GM12892 (cell line): ENCODE results near the gene ATP10A.

Experiments used
- DNase-seq: peaks from one replicate; pipeline ENCODE4 v3.0.0; 2011; ENCODE audit not compliant: insufficient read length
- FAIRE-seq: peaks from 2 replicates; lab custom pipeline; 2011; peaks lifted over from hg19 to GRCh38; lab: Jason Lieb, UNC
- POLR2A ChIP-seq: IDR thresholded peaks from 2 replicates; pipeline ENCODE4 v1.6.1; 2011; ENCODE audit warnings: low read depth, low read length, control low read depth
- POLR2AphosphoS5 ChIP-seq: IDR thresholded peaks from 2 replicates; pipeline ENCODE4 v1.6.1; 2011; ENCODE audit warnings: low read depth, low read length, control low read depth
- TAF1 ChIP-seq: IDR thresholded peaks from 2 replicates; pipeline ENCODE4 v1.6.1; 2011; ENCODE audit warnings: low read depth, mild to moderate bottlenecking, control low read depth, low read length, borderline replicate concordance

Gene ATP10A

DNA sequence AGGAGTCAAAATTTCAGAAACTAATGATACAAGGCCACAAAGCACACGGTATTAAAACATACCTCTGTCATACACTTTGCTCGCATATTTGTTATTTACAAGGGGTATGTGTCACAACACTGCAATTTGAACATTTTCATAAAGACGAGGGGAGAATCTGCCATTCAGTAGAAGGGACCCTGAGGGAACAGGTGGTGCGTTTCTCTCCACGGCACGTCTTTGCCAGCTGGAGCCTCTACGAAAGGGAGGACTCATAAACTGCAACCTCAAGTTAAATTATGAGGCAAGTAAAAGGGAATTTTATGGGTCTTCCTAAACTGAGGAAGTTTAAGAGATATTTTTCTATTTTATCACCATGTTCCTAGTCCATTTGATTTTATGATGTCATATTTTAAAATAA, 19.1 kb downstream of the ATP10A start:
- FAIRE-seq = no peak
- no peak for DNase-seq
- TF ChIP-seq POLR2A (no peak), TAF1 (no peak), POLR2AphosphoS5 (no peak)

DNA sequence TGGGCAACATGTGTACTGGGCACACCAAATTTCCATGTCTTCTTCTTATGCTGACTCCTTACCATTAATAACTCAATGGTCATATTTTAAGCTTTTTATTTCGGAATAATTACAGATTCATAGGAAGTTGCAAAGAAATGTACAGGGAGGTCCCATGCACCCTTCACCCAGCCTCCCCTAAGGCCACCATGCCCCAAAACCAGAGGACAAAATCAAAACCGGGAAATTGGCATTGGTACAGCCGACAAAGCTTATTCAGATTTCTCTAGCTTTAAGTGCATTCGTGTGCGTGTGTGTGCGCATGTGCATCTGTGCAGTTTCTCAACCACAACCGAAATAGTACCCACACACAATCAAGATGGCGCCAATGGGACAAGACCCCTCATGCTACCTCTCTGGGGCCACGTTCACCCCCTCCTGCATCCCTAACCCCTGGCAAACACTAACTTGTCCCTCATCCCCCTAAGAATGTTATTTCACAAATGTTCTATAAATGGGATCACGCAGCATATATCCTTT, 23.4 kb downstream of the ATP10A start:
- FAIRE-seq (no peak), DNase-seq (no peak)
- TF ChIP-seq POLR2A (no peak), TAF1 (no peak), POLR2AphosphoS5 (no peak)

DNA sequence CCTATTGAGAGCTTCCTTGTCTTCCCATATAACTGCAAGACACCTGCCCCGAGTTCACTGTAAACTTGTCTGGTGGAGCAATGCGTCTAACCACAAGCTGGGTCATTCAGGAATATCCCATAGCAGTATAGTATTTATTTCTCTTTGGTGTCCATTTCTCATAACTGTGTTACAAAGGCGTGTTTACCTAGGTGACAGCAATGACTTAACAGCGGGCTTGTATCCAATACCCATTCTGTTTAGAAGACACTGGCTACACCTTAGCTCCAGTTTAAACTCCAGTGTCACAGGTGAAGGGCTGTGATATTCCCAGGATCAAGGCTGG, 24.3 kb downstream of the ATP10A start:
- FAIRE-seq = no peak
- DNase-seq = no peak
- TF ChIP-seq POLR2A (no peak), POLR2AphosphoS5 (no peak), TAF1 (no peak)

DNA sequence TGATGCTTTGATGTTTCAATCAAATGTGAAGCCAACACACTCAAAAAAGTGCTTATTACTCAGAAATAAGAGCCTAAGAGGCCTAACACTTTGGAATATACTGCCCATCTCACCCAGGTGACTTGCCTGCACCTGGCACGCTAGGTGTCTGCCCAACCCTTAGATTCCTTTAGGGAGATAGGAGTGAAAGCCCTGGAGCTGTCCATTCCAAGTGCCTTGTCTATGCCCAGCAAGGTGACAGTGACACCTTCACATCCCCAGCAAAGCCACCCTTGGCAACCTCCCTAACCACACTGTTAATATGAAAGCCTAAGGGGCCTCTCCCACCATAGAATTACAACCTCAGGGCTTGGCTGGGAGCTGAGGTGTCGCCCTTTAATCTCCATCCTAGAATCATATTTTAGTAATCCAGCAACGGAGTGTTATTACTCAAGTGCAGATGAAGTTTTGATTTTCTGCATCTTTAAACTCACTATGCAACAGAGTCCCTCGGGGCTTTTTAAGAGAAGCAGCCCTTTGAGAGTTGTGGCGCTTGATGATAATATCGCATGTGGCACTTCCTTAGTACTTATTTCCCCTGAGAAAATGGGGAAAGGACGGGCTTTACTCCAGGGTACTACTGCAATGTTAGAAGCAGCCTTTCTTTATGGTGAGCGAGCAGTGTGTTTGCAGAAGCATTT, 24.8 kb downstream of the ATP10A start:
- TF ChIP-seq TAF1 = no peak
- no peak for TF ChIP-seq POLR2AphosphoS5
- no peak for TF ChIP-seq POLR2A
- DNase-seq (no peak), FAIRE-seq (no peak)

DNA sequence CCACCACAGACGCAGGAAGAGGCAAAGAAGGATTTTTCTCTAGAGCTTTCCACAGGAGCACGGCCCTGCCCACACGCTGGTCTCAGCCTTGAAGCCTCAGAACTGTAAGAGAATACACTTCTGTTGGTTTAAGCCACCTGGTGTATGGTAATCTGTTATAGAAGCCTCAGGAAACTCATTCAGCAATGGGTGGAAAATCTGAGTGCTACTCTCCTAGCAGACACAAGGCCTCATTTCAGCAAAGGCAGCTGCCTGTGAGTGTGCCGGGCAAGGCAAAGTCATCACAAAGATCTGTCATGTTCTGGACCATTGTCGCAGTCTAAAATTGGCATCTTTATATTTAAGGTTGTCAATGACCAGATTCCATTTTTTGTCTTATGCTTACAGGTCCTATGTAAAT, 31.0 kb downstream of the ATP10A start:
- DNase-seq = no peak
- FAIRE-seq = no peak
- TF ChIP-seq TAF1 = no peak
- no peak for TF ChIP-seq POLR2A
- TF ChIP-seq POLR2AphosphoS5 = no peak

DNA sequence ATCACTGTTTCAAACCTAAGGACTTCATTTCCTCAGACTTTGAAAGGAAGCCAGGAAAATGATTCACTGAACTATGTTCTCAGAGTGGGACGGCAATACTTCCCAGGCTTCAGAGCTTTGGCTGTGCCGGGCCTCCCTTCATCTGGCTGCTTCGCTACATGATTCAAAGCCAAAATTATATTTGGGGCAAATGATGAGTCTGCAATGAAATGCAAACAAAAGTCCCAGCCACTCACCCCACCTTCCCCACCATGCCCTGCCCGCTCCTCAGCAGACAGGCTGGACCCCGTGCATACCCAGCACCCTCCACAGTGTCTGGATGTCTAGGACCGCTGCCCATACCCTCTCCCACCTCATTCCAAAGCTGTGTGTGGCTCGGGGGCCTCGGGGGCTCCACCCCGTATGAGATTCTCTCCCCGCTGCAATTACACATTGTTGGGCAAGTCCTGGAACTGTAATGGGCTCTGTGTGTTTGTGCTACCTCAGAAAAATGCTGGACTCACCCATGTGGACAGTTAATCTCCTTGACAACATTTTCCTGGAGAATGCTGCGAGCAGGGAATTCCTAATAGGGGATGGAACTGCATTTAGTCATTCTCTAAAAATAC, 32.2 kb downstream of the ATP10A start:
- DNase-seq (no peak), FAIRE-seq (no peak)
- TF ChIP-seq POLR2A = no peak
- TF ChIP-seq TAF1 = no peak
- no peak for TF ChIP-seq POLR2AphosphoS5

DNA sequence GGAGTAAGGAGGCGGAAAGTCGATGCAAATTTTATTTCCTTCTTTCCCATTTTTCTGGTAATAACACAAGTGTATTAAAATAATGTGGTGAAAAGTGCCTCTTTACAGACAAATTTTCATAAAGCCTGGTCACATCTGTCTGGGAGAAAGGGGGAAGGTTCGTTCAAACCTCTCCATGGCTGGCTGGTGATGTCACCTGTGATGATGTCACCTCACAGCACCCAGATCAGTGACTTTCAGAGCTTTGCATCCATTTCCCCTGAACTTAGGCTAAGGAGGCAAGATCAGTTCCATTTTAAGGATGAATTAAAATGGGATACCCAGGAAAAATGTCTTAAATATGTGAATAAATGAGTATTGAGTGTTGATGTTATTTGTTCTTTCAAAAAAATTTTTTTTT, 34.1 kb downstream of the ATP10A start:
- TF ChIP-seq POLR2AphosphoS5 (no peak), TAF1 (no peak), POLR2A (no peak)
- FAIRE-seq (no peak), DNase-seq (no peak)

DNA sequence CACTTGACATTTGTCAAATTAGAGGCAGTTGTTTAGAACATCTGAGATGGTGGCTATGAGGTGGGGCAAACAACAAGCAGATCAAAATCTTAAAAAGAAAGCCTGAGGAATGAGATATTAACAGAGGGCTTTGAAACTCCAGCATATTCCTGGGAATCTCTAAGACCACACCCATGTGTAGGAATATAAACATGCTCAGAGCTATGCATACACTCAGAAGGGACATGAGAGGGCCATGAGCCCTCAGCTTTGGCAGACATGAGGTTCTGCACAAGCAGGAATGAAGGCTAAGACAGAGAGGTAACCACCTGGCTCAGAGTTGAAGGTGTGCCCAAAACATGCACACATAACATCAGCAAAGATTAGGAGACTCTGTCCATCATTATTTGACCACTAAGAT, 37.9 kb downstream of the ATP10A start:
- FAIRE-seq (no peak), DNase-seq (no peak)
- no peak for TF ChIP-seq TAF1
- TF ChIP-seq POLR2A = no peak
- TF ChIP-seq POLR2AphosphoS5 = no peak

DNA sequence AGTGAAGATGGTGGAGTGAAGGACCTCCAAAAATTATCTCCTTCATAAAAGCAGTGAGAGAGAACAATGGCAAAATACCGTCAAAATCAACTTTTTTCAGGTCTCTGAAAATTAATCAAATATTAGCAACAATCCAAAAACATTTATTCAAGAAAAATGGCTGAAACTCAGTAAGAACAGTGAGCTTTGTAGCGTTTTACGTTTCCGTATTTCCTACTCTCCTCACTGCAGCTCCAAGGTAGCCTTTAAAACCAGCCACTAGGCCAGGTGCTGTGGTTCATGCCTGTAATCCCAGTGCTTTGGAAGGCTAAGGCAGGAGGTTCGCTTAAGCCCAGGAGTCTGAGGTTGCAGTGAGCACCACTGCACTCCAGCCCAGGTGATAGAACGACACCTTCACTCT, 38.5 kb downstream of the ATP10A start:
- no peak for DNase-seq
- FAIRE-seq = no peak
- TF ChIP-seq POLR2AphosphoS5 (no peak), TAF1 (no peak), POLR2A (no peak)

DNA sequence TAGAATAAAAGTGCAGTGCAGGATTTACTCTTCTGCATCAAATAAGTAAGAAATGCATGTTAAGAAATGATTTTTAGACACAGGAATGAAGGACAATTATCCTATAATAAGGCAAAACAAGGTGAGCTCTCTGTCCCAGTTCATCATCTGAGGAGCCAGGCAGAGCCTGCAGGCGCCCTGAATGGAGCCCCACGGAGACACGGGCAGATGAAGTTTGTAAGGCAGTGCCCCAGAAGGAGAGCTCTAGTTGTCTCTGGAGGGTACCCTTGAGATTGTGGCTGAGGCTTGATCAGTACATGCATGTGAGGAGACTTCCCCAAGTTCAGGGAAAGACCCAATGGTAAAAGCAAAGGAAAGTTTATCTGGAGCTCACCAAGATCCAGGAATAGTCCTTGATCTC, 50.3 kb downstream of the ATP10A start:
- FAIRE-seq = no peak
- no peak for TF ChIP-seq POLR2A
- TF ChIP-seq TAF1 = no peak
- TF ChIP-seq POLR2AphosphoS5 = no peak
- no peak for DNase-seq

DNA sequence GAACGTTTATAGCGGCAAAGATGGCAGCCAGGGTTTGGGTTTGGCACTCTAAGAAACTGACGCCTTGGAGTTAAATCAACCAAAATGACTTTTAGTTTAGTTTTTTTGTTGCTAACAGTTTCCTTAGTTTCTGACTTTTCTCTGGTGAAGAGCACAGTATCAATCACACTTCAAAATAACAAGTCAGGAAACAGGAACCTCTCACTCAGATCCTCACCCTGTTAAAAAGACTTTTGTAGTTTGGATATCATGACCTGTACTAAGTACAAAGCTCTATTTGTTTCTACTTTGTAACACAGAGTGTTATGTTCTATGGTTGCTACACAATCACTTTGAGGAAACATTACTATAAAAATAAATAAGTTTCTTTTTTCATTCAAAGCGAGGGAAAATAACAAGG, 51.1 kb downstream of the ATP10A start:
- TF ChIP-seq POLR2A (no peak), TAF1 (no peak), POLR2AphosphoS5 (no peak)
- no peak for FAIRE-seq
- no peak for DNase-seq

DNA sequence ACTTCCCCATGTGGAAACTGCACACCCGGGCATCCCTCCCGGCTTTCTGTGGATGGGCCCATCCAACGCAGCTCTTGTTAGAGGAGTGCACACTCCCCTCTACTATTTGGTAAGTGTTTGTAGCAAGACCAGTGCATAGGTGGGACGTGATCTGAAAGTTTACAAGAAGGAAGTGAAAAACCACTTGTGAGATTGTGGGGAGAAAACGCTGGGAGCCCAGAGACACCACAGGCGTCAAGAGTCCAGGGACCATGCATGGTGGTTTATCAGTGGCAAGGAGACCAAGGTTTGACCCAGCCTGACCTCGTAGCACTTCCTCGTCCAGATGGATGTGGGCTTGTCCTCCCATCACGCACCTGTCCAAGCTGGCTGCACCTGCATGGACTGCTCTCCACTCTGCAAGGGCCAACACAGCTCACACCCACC, 51.6 kb downstream of the ATP10A start:
- DNase-seq (no peak), FAIRE-seq (peak; percentile 53)
- TF ChIP-seq TAF1 = no peak
- no peak for TF ChIP-seq POLR2AphosphoS5

DNA sequence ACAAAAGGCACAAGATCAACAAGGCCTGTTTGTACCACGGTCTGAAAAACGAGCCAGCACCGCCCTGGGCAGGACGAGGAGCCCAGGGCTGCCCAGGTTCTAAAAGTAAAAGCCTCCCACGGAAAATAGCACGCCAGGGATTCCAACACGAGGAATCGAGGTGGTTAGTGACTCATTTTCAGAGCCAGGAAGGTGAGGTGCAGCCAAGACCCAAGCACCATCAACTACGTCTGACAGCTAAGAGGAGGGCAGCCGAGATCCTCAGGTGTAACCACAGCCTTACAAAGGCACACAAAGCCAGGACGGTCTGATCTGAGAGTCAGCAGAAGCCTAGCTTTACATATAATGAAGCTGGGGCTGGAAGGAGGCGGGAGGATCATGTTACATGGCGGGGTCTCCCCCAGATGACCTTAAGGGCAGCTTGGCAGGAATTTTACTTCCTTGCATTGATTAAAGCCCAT, 52.5 kb downstream of the ATP10A start:
- FAIRE-seq (no peak), DNase-seq (no peak)
- TF ChIP-seq POLR2A (no peak), TAF1 (no peak), POLR2AphosphoS5 (no peak)
